Embryonic facial prominence (tissue), 1 donor: ENCODE results near the gene OR10V1.
"Not testable (repeated sequence)": the region's sequence is repeated elsewhere in the genome, so short reads cannot be mapped to it uniquely, and the experiment has no call there.

Source experiments
- DNase-seq: peaks from one replicate; pipeline ENCODE4 v3.0.0-alpha.2; 2016; ENCODE audit errors: extremely low spot score

The OR10V1 gene

GRCh38 chr11:59710136-59710847, 3.4 kb downstream of the OR10V1 start:
- no peak for DNase-seq

GRCh38 chr11:59708537-59708936, 5.1 kb downstream of the OR10V1 start:
- DNase-seq, result no peak

- no peak for DNase-seq
Observed at GRCh38 chr11:59707371-59707770, 6.3 kb downstream of the OR10V1 start.

- DNase-seq, result no peak
Observed at GRCh38 chr11:59706518-59707285, 6.9 kb downstream of the OR10V1 start.

- no peak for DNase-seq
Observed at GRCh38 chr11:59705294-59705693, 8.4 kb downstream of the OR10V1 start.

- DNase-seq, result not testable (repeated sequence)
Observed at GRCh38 chr11:59703515-59703914, 10.1 kb downstream of the OR10V1 start.

- not testable (repeated sequence) for DNase-seq
Observed at GRCh38 chr11:59700157-59700556, 13.5 kb downstream of the OR10V1 start.

- no peak for DNase-seq
Observed at GRCh38 chr11:59698506-59698905, 15.1 kb downstream of the OR10V1 start.

- DNase-seq, result no peak
Observed at GRCh38 chr11:59692915-59693314, 20.7 kb downstream of the OR10V1 start.

GRCh38 chr11:59691156-59691555, 22.5 kb downstream of the OR10V1 start:
- no peak for DNase-seq

- no peak for DNase-seq
Observed at GRCh38 chr11:59689015-59689414, 24.6 kb downstream of the OR10V1 start.

GRCh38 chr11:59681260-59681725, 32.4 kb downstream of the OR10V1 start:
- not testable (repeated sequence) for DNase-seq

- DNase-seq, result no peak
Observed at GRCh38 chr11:59680287-59681154, 33.1 kb downstream of the OR10V1 start.

GRCh38 chr11:59679347-59679746, 34.3 kb downstream of the OR10V1 start:
- DNase-seq, result no peak

- no peak for DNase-seq
Observed at GRCh38 chr11:59678813-59679165, 34.9 kb downstream of the OR10V1 start.

- DNase-seq, result no peak
Observed at GRCh38 chr11:59678118-59678812, 35.4 kb downstream of the OR10V1 start.

- DNase-seq, result no peak
Observed at GRCh38 chr11:59676205-59676604, 37.4 kb downstream of the OR10V1 start.

GRCh38 chr11:59674291-59674690, 39.4 kb downstream of the OR10V1 start:
- no peak for DNase-seq

- no peak for DNase-seq
Observed at GRCh38 chr11:59673291-59673690, 40.4 kb downstream of the OR10V1 start.

GRCh38 chr11:59671471-59671870, 42.2 kb downstream of the OR10V1 start:
- DNase-seq, result no peak

GRCh38 chr11:59669611-59670009, 44.0 kb downstream of the OR10V1 start:
- DNase-seq, result peak; percentile 6
